Measurements from ENCODE around the gene DNAAF6. TPM values are rescaled to one million over a fixed set of nuclear protein-coding genes. Genes with fewer than 3 reads are reported as not detected.

The DNAAF6 gene
- total RNA-seq, 2 donors from 2014 or later, result not detected

- DNase-seq (ENCODE audit: low spot score) (no peak), ATAC-seq (ENCODE audit: insufficient number of reproducible peaks, low FRiP score, low read depth) (no peak)
- no peaks in the 10 kb centered on the region for H3K36me3 ChIP-seq
- no peaks in the 10 kb centered on the region for H3K27me3 ChIP-seq (replicated peaks; ENCODE audit: insufficient read depth)
- no peak for TF ChIP-seq CTCF (IDR thresholded peaks at IDR 0.05)
- no peaks in the 10 kb centered on the region for H3K9me3 ChIP-seq
- no peak overlapping the region for H3K4me3 ChIP-seq
- H3K27ac ChIP-seq, result no peak overlapping the region
- no peaks in the 10 kb centered on the region for H3K4me1 ChIP-seq (ENCODE audit: control insufficient read depth in 1 of 2, low read depth in 2 of 2)
These were observed 86.6 kb downstream of the DNAAF6 start for GRCh38 chrX:107293056-107293455.

Other genes starting within 250 kb of the DNAAF6 start
- gene MORC4, start 206.4 kb upstream of the DNAAF6 start, total RNA-seq, result 10 to 100 TPM; 10.4 to 28.4 TPM
- gene RBM41, start 87.8 kb upstream of the DNAAF6 start, total RNA-seq, result 10 to 100 TPM; 17.2 to 19.4 TPM
- not detected for gene NUP62CL, start 178 bp upstream of the DNAAF6 start, total RNA-seq
- gene FRMPD3, start 243.0 kb downstream of the DNAAF6 start, total RNA-seq, result under 1 TPM in 1 of 2 donors, not detected in 1; 0.92 TPM

All from thoracic aorta (tissue), 2 donors.